Measurements from ENCODE around the gene RNF7. TPM values are rescaled to one million over a fixed set of nuclear protein-coding genes. Genes with fewer than 3 reads are reported as not detected.
A peak's percentile ranks its signal among the peaks of the same experiment; 100 is the strongest.

The RNF7 gene
- total and polyA plus RNA-seq, 9 of the 15 experiments (the other 6 are each of a cell fraction or from before 2014, with no cell fraction given) = 38.8 to 133 (median 80.5) TPM

GRCh38 chr3:141738022-141738890 is at the start of gene RNF7 (continued):
- TF ChIP-seq MYC (IDR thresholded peaks at IDR 0.05; ENCODE audit: low read depth, low read length) (peak; percentile 96), MYC (CRISPR knock-in tag; IDR thresholded peaks at IDR 0.05; ENCODE audit: borderline replicate concordance, low read depth) (peak; percentile 93; the same call in 1 of the 2 replicates), ZFP30 (CRISPR knock-in tag; IDR thresholded peaks at IDR 0.05; ENCODE audit: borderline replicate concordance) (no peak), HMG20B (CRISPR knock-in tag; IDR thresholded peaks at IDR 0.05) (no peak), THRAP3 (IDR thresholded peaks at IDR 0.05; ENCODE audit: borderline replicate concordance) (no peak), SMARCC2 (IDR thresholded peaks at IDR 0.05; ENCODE audit: low read depth) (no peak), ZNF224 (CRISPR knock-in tag; IDR thresholded peaks at IDR 0.05) (no peak), ZBTB2 (IDR thresholded peaks at IDR 0.05) (no peak), CHD1 (IDR thresholded peaks at IDR 0.05; ENCODE audit: low read length) (peak; percentile 79), TOE1 (IDR thresholded peaks at IDR 0.05; ENCODE audit: borderline replicate concordance) (peak; percentile 67; the same call in 1 of the 2 replicates), TOE1 (CRISPR knock-in tag; IDR thresholded peaks at IDR 0.05; ENCODE audit: borderline replicate concordance, low read depth) (no peak), ZNF146 (CRISPR knock-in tag; IDR thresholded peaks at IDR 0.05; ENCODE audit: unreplicated experiment) (no peak), DIDO1 (tag; IDR thresholded peaks at IDR 0.05; ENCODE audit: low read depth) (no peak), ZKSCAN3 (CRISPR knock-in tag; IDR thresholded peaks at IDR 0.05) (no peak), JUNB (CRISPR knock-in tag; conservative IDR thresholded peaks at IDR 0.05) (peak; percentile 82), MLX (CRISPR knock-in tag; conservative IDR thresholded peaks at IDR 0.05) (0 out of 4 replicates have a peak, but pooled peaks of 1 of the 2 experiments have one; percentile 68), OTX1 (CRISPR knock-in tag; IDR thresholded peaks at IDR 0.05) (peak; percentile 58; the same call in 1 of the 2 replicates), IFI16 (CRISPR knock-in tag; IDR thresholded peaks at IDR 0.05) (no peak), ATF3 (IDR thresholded peaks at IDR 0.05) (peak; percentile 97), ATF3 (CRISPR knock-in tag; conservative IDR thresholded peaks at IDR 0.05) (peak; percentile 80), ERF (CRISPR knock-in tag; IDR thresholded peaks at IDR 0.05) (peak; percentile 19; the same call in 1 of the 2 replicates), ZNF76 (CRISPR knock-in tag; IDR thresholded peaks at IDR 0.05; ENCODE audit: borderline replicate concordance) (no peak), POLR2A (conservative IDR thresholded peaks at IDR 0.05) (peak; percentile 90), ELK3 (CRISPR knock-in tag; IDR thresholded peaks at IDR 0.05) (no peak), KLF10 (CRISPR knock-in tag; IDR thresholded peaks at IDR 0.05) (no peak), COPS2 (conservative IDR thresholded peaks at IDR 0.05) (no peak)

Measured in K562 (cell line).